22Rv1 (cell line): ENCODE measurements around the gene SMIM44.

Source experiments
- CTCF ChIP-seq: fragments of 450-650 bp; IDR thresholded peaks from 2 replicates; pipeline ENCODE4 v1.5.1; 2017; ENCODE audit warnings: mild to moderate bottlenecking
- ZFX ChIP-seq: fragments of 450-650 bp; IDR thresholded peaks from 2 replicates; pipeline ENCODE4 v1.6.1; 2017; ENCODE audit warnings: antibody characterized with exemption, borderline replicate concordance

GRCh38 chr19:3507371-3508120 is 24.3 kb upstream of the SMIM44 start:
- TF ChIP-seq CTCF = no peak
- TF ChIP-seq ZFX = no peak
